GM12878 (cell line): Measurements from ENCODE around the gene TMEM170B. TPM values are rescaled to one million over a fixed set of nuclear protein-coding genes. Genes with fewer than 3 reads are reported as not detected.
A peak's percentile ranks its signal among the peaks of the same experiment; 100 is the strongest.

ENCODE experiments used
- ATAC-seq: fragments of 200-7000 bp; cut with Tn5 transposase; 3 replicates; pipeline ENCODE4 v1.9.1; 2020; ENCODE audit warnings: mild to moderate bottlenecking, moderate library complexity
- BruUV-seq: library from RNA; stranded (reverse); fragments of 400-500 nt; replicated peaks from 2 replicates; lab custom pipeline; 2021; lab: Mats Ljungman, UMichigan
- CTCF ChIA-PET: fragments of 300-600 bp; sonication (Branson Sonifier 250); formaldehyde crosslinking; extraction: SDS; loops from one replicate; lab custom pipeline; 2021; ENCODE audit warnings: inconsistent platforms; lab: Yijun Ruan, JAX
- POLR2A ChIA-PET: fragments of 350-600 bp; formaldehyde crosslinking; extraction: SDS; loops from one replicate; lab custom pipeline; 2021; ENCODE audit warnings: inconsistent platforms; lab: Charles Lee
- RAD21 ChIA-PET: fragments of 300-600 bp; sonication (Branson Sonifier 250); formaldehyde crosslinking; loops from one replicate; lab custom pipeline; 2023; ENCODE audit warnings: antibody characterized with exemption; ENCODE audit not compliant: unreplicated experiment; lab: Charles Lee
- SMC1A ChIA-PET: fragments of 300-600 bp; sonication (Branson Sonifier 250); formaldehyde crosslinking; loops from one replicate; lab custom pipeline; 2023; ENCODE audit not compliant: unreplicated experiment, uncharacterized antibody; lab: Charles Lee
- DNase-seq: peaks from one replicate; pipeline ENCODE4 v3.0.0-alpha.2; 2011; ENCODE audit warnings: low read depth, low spot score
- FAIRE-seq: peaks from 3 replicates; lab custom pipeline; 2011; peaks lifted over from hg19 to GRCh38; lab: Jason Lieb, UNC
- H2AFZ ChIP-seq: 2 replicates; pipeline ENCODE4 v1.6.0; 2011; ENCODE audit warnings: low read depth, low read length, control low read depth; ENCODE audit not compliant: control insufficient read depth
- H3K27ac ChIP-seq: 2 replicates; pipeline ENCODE4 v1.5.1; 2011; ENCODE audit warnings: control low read depth; ENCODE audit not compliant: control insufficient read depth, insufficient read depth
- H3K27me3 ChIP-seq, 2 experiments: replicated peaks in 1 of 2; 2 replicates each; pipeline versions ENCODE4 v1.6.0 to v1.6.1; 2011; ENCODE audit warnings: low read length in 1 of 2; ENCODE audit not compliant: control insufficient read depth in 2 of 2, insufficient read depth in 2 of 2
- H3K36me3 ChIP-seq, 2 experiments: 2 replicates each; pipeline ENCODE4 v1.5.1; 2011; ENCODE audit warnings: low read length in 1 of 2; ENCODE audit not compliant: control insufficient read depth in 2 of 2, insufficient read depth in 2 of 2
- H3K4me1 ChIP-seq: 2 replicates; pipeline ENCODE4 v1.6.1; 2011; ENCODE audit warnings: mild to moderate bottlenecking, low read length, moderate library complexity, mixed read lengths; ENCODE audit not compliant: control insufficient read depth, insufficient read depth
- H3K4me2 ChIP-seq: 2 replicates; pipeline ENCODE4 v1.6.0; 2011; ENCODE audit warnings: control low read depth; ENCODE audit not compliant: control insufficient read depth, insufficient read depth
- H3K4me3 ChIP-seq: fragments of 200-600 bp; sonication (generic); 2 replicates; pipeline ENCODE4 v1.5.1; 2016
- H3K79me2 ChIP-seq: 2 replicates; pipeline ENCODE4 v1.6.0; 2011; ENCODE audit warnings: low read length; ENCODE audit not compliant: control insufficient read depth, insufficient read depth
- H3K9ac ChIP-seq: 2 replicates; pipeline ENCODE4 v1.8.0; 2011; ENCODE audit warnings: low read length, control low read depth, mixed read lengths; ENCODE audit not compliant: control insufficient read depth, insufficient read depth
- H3K9me3 ChIP-seq: replicated peaks from 3 replicates; pipeline ENCODE4 v1.5.1; 2011; ENCODE audit warnings: mild to moderate bottlenecking, low read length; ENCODE audit not compliant: control insufficient read depth, insufficient read depth
- H4K20me1 ChIP-seq: 2 replicates; pipeline ENCODE4 v1.6.0; 2011; ENCODE audit not compliant: control insufficient read depth, insufficient read depth
- CBX3 ChIP-seq: fragments of 200-600 bp; sonication (generic); IDR thresholded peaks from 2 replicates; pipeline ENCODE4 v1.6.1; 2016; ENCODE audit warnings: low read depth, borderline replicate concordance
- CHD4 ChIP-seq: fragments of 200-600 bp; sonication (generic); IDR thresholded peaks from 2 replicates; pipeline ENCODE4 v1.6.1; 2016; ENCODE audit warnings: mild to moderate bottlenecking
- EED ChIP-seq: sonication (generic); IDR thresholded peaks from 2 replicates; pipeline ENCODE4 v1.6.1; 2016; ENCODE audit warnings: antibody characterized with exemption, low read depth
- ETV6 ChIP-seq, 2 experiments: fragments of 450-650 bp in 1 of 2; IDR thresholded peaks in 1 of 2; conservative IDR thresholded peaks in 1 of 2; 2 replicates each; pipeline ENCODE4 v1.6.1; 2014; ENCODE audit warnings: antibody characterized with exemption in 1 of 2, borderline replicate concordance in 1 of 2, low read depth in 1 of 2, mild to moderate bottlenecking in 1 of 2, moderate library complexity in 1 of 2
- GABPA ChIP-seq: IDR thresholded peaks from 2 replicates; pipeline ENCODE4 v1.6.1; 2014; ENCODE audit warnings: antibody characterized with exemption, low read depth, mild to moderate bottlenecking, inconsistent platforms
- JUNB ChIP-seq: IDR thresholded peaks from 2 replicates; pipeline ENCODE4 v1.6.1; 2016; ENCODE audit warnings: antibody characterized with exemption, mild to moderate bottlenecking
- PAX5 ChIP-seq: IDR thresholded peaks from 2 replicates; pipeline ENCODE4 v1.6.1; 2011; ENCODE audit warnings: low read depth, low read length, borderline replicate concordance
- PKNOX1 ChIP-seq: fragments of 450-650 bp; IDR thresholded peaks from 2 replicates; pipeline ENCODE4 v1.6.1; 2016; ENCODE audit warnings: mild to moderate bottlenecking
- PML ChIP-seq: IDR thresholded peaks from 2 replicates; pipeline ENCODE4 v1.6.1; 2012; ENCODE audit warnings: low read length, inconsistent platforms
- POLR2A ChIP-seq: IDR thresholded peaks from 2 replicates; pipeline ENCODE4 v1.6.1; 2011; ENCODE audit warnings: low read depth, mild to moderate bottlenecking, low read length
- POLR2AphosphoS2 ChIP-seq: IDR thresholded peaks from 2 replicates; pipeline ENCODE4 v1.6.1; 2011; ENCODE audit warnings: low read depth, mild to moderate bottlenecking, low read length, improper control_type of control experiment, moderate library complexity
- POLR2AphosphoS5 ChIP-seq: IDR thresholded peaks from 2 replicates; pipeline ENCODE4 v1.6.1; 2011; ENCODE audit warnings: mild to moderate bottlenecking, low read length, inconsistent platforms
- POU2F2 ChIP-seq: IDR thresholded peaks from 3 replicates; pipeline ENCODE4 v1.6.1; 2011; ENCODE audit warnings: low read depth, mild to moderate bottlenecking, low read length, borderline replicate concordance
- RELA ChIP-seq: fragments of 450-650 bp; IDR thresholded peaks from 2 replicates; pipeline ENCODE4 v1.8.0; 2014; ENCODE audit warnings: borderline replicate concordance; ENCODE audit not compliant: partially characterized antibody
- RUNX3 ChIP-seq: IDR thresholded peaks from 2 replicates; pipeline ENCODE4 v1.6.1; 2012; ENCODE audit warnings: low read length, inconsistent platforms
- SIX5 ChIP-seq: IDR thresholded peaks from 2 replicates; pipeline ENCODE4 v1.6.1; 2011; ENCODE audit warnings: mild to moderate bottlenecking, low read depth, low read length, moderate library complexity; ENCODE audit not compliant: severe bottlenecking
- TAF1 ChIP-seq: IDR thresholded peaks from 2 replicates; pipeline ENCODE4 v1.6.1; 2011; ENCODE audit warnings: mild to moderate bottlenecking, low read depth, low read length, borderline replicate concordance
- YY1 ChIP-seq: IDR thresholded peaks from 2 replicates; pipeline ENCODE4 v1.6.1; 2011; ENCODE audit warnings: low read depth, mild to moderate bottlenecking, low read length
- WGBS: methylation state at CpG from one replicate; pipeline ENCODE4 v1.1.6; 2016; ENCODE audit warnings: low lambda C conversion rate; ENCODE audit not compliant: insufficient replicate concordance, insufficient coverage; ENCODE audit errors: missing lambda C conversion rate; 5-methylcytosine and 5-hydroxymethylcytosine counted together
- in situ Hi-C: fragments of 300-500 bp; cut with MboI; formaldehyde crosslinking; loops from 9 replicates; pipeline ENCODE4 v1.14.3; 2018; ENCODE audit warnings: mixed read lengths
- intact Hi-C: fragments of 100-400 bp; cut with micrococcal nuclease; formaldehyde crosslinking; loops from one replicate; pipeline ENCODE4 v1.14.2; 2022; ENCODE audit not compliant: unreplicated experiment
- polyA plus RNA-seq, 11 experiments: library from polyadenylated mRNA; depleted of rRNA in 4 of 11; unstranded in 6 of 11; stranded (reverse) in 5 of 11; fragments of >200 nt; fragmentation: Nextera tagmentation in 4 of 11; fragmentation: Illumina TruSeq in 1 of 11; extraction: Ambion mirVana in 4 of 11; extraction: Trizol in 1 of 11; gene quantifications; 1 replicate in 1 of 11; 2 replicates in 10 of 11; pipeline versions ENCODE4 v1.2.1 to v1.2.3, GENCODE V29; 2011 to 2016; ENCODE audit warnings: inconsistent platforms in 2 of 11, missing spikeins in 2 of 11, low read depth in 1 of 11
- total RNA-seq, 4 experiments: library from RNA; depleted of rRNA in 3 of 4; stranded (reverse); fragments of >200 nt in 3 of 4; fragmentation: Illumina TruSeq in 1 of 4; extraction: Trizol in 1 of 4; gene quantifications; 2 replicates each; pipeline versions ENCODE4 v1.2.1 to v1.2.3, GENCODE V29; 2013 to 2021
- TF ChIP-seq, protein P1 (sequence below): IDR thresholded peaks from 2 replicates; pipeline ENCODE4 v1.6.1; 2012; ENCODE audit warnings: improper control_type of control experiment, low read depth, low read length; ENCODE audit not compliant: insufficient replicate concordance

The TMEM170B gene
- total and polyA plus RNA-seq, 10 of the 15 experiments (the other 5 are each of a cell fraction or from before 2014, with no cell fraction given): 0.38 to 10.3 (median 4.2) TPM

DNA sequence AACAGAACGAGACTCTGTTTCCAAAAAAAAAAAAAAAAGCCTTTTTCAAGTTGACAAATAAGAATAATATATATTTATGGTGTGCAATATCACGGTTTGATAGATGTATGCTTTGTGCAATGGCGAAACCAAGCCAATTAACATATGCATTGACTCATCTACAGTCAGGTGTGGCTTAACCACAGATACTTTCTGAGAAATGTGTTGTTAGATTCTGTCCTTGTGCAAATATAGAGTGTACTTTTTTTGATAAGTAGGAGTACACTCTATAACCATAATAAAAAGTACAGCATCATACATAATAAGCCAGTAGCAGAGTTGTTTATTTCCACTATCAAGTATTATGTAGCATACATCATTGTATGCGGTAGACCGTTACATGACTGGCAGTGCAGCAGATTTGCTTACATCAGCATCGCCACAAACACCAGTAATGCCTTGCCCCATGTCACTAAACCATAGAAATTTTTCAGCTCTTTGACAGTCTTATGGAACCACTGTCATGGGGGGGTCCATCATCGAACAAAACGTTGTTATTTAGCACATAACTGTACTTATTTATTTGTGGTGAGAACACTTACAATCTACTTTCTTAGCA, 59.2 kb downstream of the TMEM170B start:
- Histone ChIP-seq H3K4me2 (no peak overlapping the region), H2AFZ (no peak overlapping the region), H3K36me3 (no peaks in the 10 kb centered on the region), H3K4me3 (no peak overlapping the region), H3K27ac (no peak overlapping the region), H4K20me1 (no peaks in the 10 kb centered on the region), H3K27me3 (0 out of 4 replicates have a peak, but pooled peaks cover 0 to 2% of the 10 kb centered on the region in 2 experiments), H3K4me1 (no peaks in the 10 kb centered on the region), H3K79me2 (no peaks in the 10 kb centered on the region), H3K9ac (no peak overlapping the region), H3K9me3 (no peaks in the 10 kb centered on the region)
- POLR2A ChIA-PET: interaction anchor here (1.1 kb wide), 1 partner anchor 71 kb away, joined by 6 read pairs; no protein-coding TSS in a partner anchor
- in situ Hi-C loops (no loop called here), intact Hi-C loops (no loop called here)
- CTCF ChIA-PET: interaction anchor here (1.4 to 2.5 kb wide), 3 partner anchors 13 to 694 kb away, joined by 3 to 8 read pairs (median 6); partner anchors contain the start of gene EDN1
- 40% methylated on average over 8 of the region's 8 CpGs for WGBS
- no peak for FAIRE-seq
- RAD21 ChIA-PET: no interaction called here
- SMC1A ChIA-PET: interaction anchor here (1.2 to 2.4 kb wide), 6 partner anchors 12 to 693 kb away, joined by 3 to 10 read pairs (median 6); partner anchors contain the start of gene EDN1
- no TSS peak for BruUV-seq
- ATAC-seq: peak; percentile 42
- no peak for DNase-seq
- TF ChIP-seq EED: no peak
- peak; percentile 23; the same call in 1 of the 3 replicates for TF ChIP-seq POU2F2
- no peak for TF ChIP-seq RELA
- TF ChIP-seq CHD4: no peak
- TF ChIP-seq GABPA: no peak
- TF ChIP-seq PML: no peak
- TF ChIP-seq ETV6 (conservative IDR thresholded peaks at IDR 0.05 in 1 of 2, IDR thresholded peaks at IDR 0.05 in 1 of 2; ENCODE audit: borderline replicate concordance in 1 of 2, low read depth in 1 of 2): no peak
- peak; percentile 31 for TF ChIP-seq RUNX3
- TF ChIP-seq POLR2A: no peak
- TF ChIP-seq TAF1: no peak
- no peak for TF ChIP-seq JUNB
- TF ChIP-seq CBX3: no peak
- TF ChIP-seq POLR2AphosphoS2: no peak
- no peak for TF ChIP-seq SIX5
- no peak for TF ChIP-seq POLR2AphosphoS5
- TF ChIP-seq YY1: no peak
- TF ChIP-seq PAX5: no peak
- peak; percentile 79 for TF ChIP-seq PKNOX1
- TF ChIP-seq, protein P1, sequence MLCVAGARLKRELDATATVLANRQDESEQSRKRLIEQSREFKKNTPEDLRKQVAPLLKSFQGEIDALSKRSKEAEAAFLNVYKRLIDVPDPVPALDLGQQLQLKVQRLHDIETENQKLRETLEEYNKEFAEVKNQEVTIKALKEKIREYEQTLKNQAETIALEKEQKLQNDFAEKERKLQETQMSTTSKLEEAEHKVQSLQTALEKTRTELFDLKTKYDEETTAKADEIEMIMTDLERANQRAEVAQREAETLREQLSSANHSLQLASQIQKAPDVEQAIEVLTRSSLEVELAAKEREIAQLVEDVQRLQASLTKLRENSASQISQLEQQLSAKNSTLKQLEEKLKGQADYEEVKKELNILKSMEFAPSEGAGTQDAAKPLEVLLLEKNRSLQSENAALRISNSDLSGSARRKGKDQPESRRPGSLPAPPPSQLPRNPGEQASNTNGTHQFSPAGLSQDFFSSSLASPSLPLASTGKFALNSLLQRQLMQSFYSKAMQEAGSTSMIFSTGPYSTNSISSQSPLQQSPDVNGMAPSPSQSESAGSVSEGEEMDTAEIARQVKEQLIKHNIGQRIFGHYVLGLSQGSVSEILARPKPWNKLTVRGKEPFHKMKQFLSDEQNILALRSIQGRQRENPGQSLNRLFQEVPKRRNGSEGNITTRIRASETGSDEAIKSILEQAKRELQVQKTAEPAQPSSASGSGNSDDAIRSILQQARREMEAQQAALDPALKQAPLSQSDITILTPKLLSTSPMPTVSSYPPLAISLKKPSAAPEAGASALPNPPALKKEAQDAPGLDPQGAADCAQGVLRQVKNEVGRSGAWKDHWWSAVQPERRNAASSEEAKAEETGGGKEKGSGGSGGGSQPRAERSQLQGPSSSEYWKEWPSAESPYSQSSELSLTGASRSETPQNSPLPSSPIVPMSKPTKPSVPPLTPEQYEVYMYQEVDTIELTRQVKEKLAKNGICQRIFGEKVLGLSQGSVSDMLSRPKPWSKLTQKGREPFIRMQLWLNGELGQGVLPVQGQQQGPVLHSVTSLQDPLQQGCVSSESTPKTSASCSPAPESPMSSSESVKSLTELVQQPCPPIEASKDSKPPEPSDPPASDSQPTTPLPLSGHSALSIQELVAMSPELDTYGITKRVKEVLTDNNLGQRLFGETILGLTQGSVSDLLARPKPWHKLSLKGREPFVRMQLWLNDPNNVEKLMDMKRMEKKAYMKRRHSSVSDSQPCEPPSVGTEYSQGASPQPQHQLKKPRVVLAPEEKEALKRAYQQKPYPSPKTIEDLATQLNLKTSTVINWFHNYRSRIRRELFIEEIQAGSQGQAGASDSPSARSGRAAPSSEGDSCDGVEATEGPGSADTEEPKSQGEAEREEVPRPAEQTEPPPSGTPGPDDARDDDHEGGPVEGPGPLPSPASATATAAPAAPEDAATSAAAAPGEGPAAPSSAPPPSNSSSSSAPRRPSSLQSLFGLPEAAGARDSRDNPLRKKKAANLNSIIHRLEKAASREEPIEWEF: no peak
